ENCODE measurements around the gene GSE1.

GSE1 gene

DNA sequence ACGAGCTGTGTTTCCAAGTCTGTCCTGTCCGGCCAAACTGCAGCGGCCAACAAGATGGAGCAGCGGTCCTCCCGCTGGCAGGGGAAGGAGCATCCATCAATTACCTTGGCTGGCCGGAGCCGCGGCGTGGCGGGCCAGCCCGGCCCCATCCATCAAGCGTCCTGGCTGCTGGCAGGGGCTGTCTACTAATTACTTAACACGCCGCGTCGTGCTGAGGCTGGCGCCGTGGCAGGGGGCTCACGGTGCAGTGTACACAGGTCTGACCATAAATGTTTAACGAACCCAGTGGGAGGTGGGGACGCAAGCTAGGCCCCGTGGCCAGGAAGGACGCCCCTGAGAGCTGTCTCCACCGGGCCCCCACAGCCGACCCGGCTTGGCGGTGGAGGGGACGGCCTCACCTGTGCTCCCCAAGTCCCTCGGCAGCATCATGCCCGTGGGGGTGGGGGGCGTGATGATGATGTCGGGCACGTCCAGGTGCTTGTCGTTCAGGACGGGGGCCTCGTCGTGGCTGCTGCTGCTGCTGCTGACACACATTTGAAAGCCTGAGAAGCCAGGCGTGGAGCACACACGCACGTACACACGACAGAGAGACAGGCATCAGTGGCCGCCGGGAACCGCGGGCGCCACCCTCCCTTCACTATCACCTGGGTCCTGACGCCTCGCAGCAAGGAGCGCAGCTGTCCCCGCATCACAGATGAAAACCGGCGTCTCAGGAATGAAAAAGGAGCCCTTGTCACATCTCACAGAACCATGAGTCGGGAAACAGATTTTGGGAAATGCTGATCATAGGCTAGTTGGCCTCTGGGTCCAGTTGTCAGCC lies 96.9 kb downstream of the GSE1 start:
- DNase-seq: no peak

GRCh38 chr16:85710732-85711131 lies 97.6 kb downstream of the GSE1 start:
- no peak for DNase-seq

GRCh38 chr16:85711982-85712587 lies 99.0 kb downstream of the GSE1 start:
- DNase-seq: no peak

DNA sequence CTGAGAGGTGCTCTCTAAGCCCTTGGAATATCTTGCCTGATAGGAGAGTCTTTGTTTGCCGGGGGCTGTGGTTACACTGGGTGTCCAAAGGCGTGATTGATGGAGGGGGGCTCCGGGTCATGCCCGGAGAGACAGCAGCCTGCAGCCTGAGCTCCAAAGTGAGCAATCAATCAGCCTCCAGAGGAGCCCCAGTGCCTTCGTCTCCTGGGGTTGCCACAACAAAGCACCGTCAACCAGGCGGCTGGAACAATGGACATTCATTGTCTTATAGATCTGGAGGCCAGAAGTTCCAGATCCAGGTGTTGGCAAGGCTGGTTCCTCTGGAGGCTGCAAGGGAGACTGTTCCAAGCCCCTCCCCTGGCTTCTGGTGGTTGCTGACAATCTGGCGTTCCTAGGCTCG lies 99.7 kb downstream of the GSE1 start:
- no peak for DNase-seq

GRCh38 chr16:85715169-85716021 lies 102.3 kb downstream of the GSE1 start:
- DNase-seq: no peak

DNA sequence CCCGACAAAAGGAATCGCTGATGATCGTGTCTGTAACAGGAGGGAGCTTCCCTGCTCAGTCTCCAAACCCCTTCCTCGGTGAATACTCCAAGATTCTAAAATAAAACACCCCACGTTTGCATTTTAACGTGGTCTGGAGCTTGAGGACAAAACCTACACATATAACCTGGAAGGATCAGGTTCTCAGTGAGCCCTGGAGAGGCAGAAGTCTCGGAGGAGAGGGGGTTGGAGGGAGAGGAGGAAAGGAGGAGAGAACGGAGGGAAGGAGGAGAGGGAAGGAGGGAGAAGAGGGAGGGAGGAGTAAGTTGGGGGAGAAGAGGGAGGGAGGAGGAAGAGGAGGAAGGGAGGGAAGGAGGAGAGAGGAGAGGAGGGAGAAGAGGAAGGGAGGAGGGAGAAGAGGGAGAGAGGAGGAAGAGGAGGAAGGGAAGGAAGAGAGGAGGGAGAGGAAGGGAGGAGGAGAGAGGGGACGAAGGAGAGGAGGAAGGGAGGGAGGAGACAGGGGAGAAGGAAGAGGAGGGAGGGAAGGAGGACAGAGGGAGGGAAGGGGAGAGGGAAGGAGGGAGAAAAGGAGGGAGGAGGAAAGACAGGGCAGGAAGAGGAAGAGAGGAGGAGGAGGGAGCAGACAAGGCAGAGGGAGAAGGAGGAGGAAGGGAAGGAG lies 103.0 kb downstream of the GSE1 start:
- no peak for DNase-seq

DNA sequence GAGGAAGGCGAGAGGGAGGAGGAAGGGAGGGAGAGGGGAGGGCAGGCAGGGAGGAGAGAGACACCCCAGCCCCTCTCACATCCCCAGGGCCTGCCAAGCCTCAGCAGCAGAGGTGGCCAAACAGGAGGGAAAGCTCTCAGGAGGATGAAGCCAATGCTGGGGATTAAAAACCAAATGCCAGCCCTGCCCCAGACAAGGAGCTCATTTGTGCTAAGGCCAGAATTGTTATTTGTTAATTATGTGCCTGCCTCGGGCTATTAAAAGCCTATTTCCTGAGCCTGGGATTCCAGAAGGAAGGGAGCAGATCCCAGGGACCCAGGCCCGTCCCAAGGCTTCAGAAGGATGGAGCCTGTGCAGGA lies 103.5 kb downstream of the GSE1 start:
- DNase-seq: peak in 1 of 2 donors; percentile 30

GRCh38 chr16:85717393-85718152 lies 104.5 kb downstream of the GSE1 start:
- peak in 1 of 2 donors; percentile 56 for DNase-seq

DNA sequence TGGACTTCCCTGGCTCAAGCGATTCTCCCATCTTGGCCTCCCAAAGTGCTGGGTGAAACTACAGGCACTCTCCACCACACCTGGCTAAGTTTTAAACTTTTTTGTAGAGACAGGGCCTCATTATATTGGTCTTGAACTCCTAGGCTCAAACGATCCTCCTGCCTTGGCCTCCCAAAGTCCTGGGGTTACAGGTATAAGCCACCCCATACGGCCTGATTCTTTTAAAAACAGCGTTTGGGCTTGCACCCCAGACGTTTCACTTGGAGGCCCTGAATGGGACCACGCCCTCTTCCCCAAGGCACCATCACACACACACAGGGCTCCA lies 105.0 kb downstream of the GSE1 start:
- DNase-seq: no peak

- DNase-seq: no peak
Observed at GRCh38 chr16:85718682-85719081, 105.6 kb downstream of the GSE1 start.

DNA sequence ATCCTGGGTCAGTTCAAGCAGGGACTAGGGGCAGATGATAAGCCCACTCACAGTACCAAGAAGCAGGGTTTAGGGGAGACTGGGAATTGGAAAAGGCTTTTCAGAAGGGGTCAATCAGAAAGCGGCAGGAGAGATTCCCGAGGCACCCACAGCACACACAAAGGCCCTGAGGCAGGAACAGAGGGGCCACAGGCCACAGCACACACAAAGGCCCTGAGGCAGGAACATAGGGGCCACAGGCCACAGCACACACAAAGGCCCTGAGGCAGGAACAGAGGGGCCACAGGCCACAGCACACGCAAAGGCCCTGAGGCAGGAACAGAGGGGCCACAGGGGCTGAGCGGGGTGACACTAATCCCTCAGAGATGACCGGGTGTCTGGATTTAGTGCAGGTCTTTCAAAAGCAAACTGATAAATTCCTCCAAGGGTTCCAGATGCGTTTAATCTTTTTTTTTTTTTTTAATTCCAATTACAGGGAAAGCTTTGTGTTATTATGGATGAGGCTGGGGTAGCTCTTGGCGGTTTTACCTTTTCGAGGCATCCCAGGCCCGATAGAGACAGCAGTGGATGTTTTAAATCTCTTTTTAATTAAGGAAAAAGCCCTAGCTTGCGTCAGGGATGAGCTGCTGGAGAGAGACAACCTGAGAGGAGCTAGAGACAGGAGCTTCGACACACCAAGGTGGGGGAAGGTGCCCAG lies 106.6 kb downstream of the GSE1 start:
- DNase-seq: no peak

DNA sequence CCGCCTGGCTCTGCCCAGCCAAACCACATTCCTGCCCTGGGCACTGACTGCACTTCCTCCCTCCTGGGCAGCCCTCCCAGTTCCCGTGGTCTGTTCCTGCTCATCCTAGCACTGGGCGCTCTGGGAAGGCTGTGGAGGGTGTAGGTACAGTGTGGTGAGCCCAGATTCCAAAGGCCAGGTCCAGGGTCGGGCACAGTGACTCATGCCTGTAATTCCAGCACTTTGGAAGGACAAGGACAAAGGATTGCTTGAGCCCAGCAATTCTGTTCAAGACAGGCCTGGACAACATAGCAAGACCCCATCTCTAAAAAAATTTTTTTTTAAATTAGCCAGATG lies 107.1 kb downstream of the GSE1 start:
- no peak for DNase-seq

DNA sequence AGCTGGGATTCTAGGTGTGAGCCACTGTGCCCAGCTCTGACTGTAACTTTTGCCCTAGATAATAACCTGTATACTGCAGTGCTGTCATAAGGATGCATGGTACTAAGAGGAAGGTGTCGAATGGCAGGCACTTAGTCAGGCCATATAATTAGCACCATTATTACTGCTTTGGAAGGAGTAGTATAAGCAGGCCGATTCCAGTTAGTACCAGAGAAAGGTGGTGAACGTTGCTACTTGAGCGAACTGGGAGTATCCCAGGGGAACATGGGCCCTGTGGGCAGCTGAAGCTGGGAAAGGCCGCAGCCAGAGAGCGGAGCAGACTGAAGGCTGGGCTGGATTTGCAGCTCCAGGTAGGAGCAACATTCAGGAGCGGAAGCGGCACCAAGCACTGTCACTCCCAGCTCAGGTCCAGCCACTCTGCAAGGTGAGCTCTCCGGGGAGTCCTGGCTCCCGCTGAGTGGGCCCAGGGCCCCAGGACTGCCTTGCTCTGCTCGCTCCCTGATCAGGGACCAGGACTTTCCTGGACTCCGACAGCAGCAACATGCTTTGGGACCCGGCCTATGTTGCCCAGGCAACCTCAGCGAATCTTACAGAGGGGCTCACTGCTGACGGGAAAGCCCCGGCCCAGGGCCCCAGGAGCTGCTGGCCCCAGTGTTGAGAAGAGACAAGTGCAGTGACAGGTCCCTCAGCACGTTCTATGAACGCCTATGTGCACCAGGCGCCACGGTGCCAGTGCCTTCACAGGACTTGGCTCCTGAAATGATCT lies 109.2 kb downstream of the GSE1 start:
- DNase-seq: no peak

- DNase-seq: no peak
Observed at GRCh38 chr16:85724126-85724879, 111.2 kb downstream of the GSE1 start.

GRCh38 chr16:85724936-85725335 lies 111.8 kb downstream of the GSE1 start:
- no peak for DNase-seq
